ENCODE data around the gene RND1.

The RND1 gene

GRCh38 chr12:48807981-48808380 lies 57.7 kb downstream of the RND1 start:
- DNase-seq (ENCODE audit: low read depth): no peak

All from stimulated activated CD8-positive, alpha-beta memory T cell treated with anti-CD3 and anti-CD28 coated beads, Interleukin-12 subunit alpha, Interleukin-12 subunit beta, amount 100 ng/mL, for 4 hours (primary cell).